ENCODE results near the gene POU2AF1. TPM values are rescaled to one million over a fixed set of nuclear protein-coding genes. Genes with fewer than 3 reads are reported as not detected.
A peak's percentile ranks its signal among the peaks of the same experiment; 100 is the strongest.

Gene POU2AF1
- total RNA-seq, 4 donors from 2014 or later, result under 0.01 to 2.9 (median 2.6) TPM; not detected in 1

DNA sequence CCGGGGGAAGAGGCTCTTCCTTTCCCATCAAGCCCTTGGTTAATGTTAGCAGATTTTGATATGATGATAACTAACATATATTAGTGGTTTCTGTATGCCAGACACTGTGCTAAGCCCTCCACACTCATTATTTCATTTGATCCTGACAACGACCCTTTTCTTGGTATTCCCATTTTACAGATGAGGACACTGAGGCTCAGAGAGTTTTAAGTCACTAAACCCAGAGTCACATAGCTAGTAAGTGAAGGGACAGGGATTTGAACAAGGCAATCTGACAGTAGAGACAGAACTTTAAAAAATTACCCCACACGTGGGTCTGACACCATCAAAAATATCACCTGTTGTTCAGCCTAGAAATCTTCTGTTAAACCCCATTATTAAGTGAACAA lies 22.4 kb downstream of the POU2AF1 start:
- TF ChIP-seq CTCF (IDR thresholded peaks at IDR 0.05), result no peak
- Histone ChIP-seq H3K9me3 (no peaks in the 10 kb centered on the region), H3K27ac (no peak overlapping the region), H3K4me1 (peaks cover 0 to 7% of the 10 kb centered on the region in 2 donors), H3K4me3 (no peak overlapping the region), H3K27me3 (no peaks in the 10 kb centered on the region), H3K36me3 (no peaks in the 10 kb centered on the region)
- intact Hi-C loops (cut with DNase I; ENCODE audit: low total_unique reads), result no loop called here
- DNase-seq, result no peak

DNA sequence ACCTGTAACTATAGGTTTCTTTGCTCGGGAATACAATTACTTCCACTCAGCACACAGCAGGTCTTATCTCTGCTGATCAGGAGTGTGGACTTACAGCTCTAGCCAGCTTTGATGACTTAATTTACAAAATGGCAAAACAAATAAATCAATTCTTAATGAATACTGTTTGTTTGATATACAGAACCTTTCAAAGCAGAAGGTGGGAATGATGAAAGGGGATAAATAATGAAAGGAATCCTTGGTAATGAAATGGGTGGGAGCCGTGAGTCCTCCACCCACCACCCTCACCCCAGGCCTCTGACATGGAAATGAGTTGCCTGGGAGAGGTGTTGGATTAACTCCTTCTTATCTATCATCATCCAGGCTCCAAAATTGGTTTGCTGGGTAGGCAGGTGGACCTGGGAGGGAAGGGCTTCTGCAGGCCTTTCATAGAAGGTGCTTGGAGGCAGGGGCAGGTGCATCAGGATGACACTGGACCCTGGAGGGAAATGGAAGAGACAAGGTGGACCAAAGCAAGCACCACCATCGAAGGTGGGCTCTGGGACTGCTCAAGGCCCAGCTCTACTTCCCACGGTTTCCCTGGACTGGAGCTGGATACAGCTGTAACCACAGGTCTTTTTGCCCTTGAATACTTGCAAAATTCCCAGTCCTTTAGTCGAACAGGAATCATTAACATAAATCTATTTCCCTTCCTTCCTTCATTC lies 23.0 kb downstream of the POU2AF1 start:
- TF ChIP-seq POLR2A (IDR thresholded peaks at IDR 0.05) (no peak), CTCF (IDR thresholded peaks at IDR 0.05) (no peak)
- Histone ChIP-seq H3K9me3 (no peaks in the 10 kb centered on the region), H3K27ac (peak overlapping the region in 1 of 2 donors; percentile 43), H3K4me1 (peaks cover 0 to 7% of the 10 kb centered on the region in 2 donors), H3K36me3 (no peaks in the 10 kb centered on the region), H3K27me3 (no peaks in the 10 kb centered on the region), H3K4me3 (no peak overlapping the region)
- intact Hi-C loops (cut with DNase I; ENCODE audit: low total_unique reads), result no loop called here
- DNase-seq, result no peak

- Histone ChIP-seq H3K27ac (peak overlapping the region in 1 of 2 donors; percentile 43), H3K4me1 (peaks cover 0 to 12% of the 10 kb centered on the region in 2 donors), H3K9me3 (no peaks in the 10 kb centered on the region), H3K27me3 (no peaks in the 10 kb centered on the region), H3K4me3 (no peak overlapping the region), H3K36me3 (no peaks in the 10 kb centered on the region)
- intact Hi-C loops (cut with DNase I; ENCODE audit: low total_unique reads), result no loop called here
- TF ChIP-seq CTCF (IDR thresholded peaks at IDR 0.05), result no peak
- TF ChIP-seq POLR2A (IDR thresholded peaks at IDR 0.05), result no peak
- DNase-seq, result no peak
Measured at GRCh38 chr11:111355101-111355500, 24.0 kb downstream of the POU2AF1 start.

GRCh38 chr11:111354601-111354891 lies 24.5 kb downstream of the POU2AF1 start:
- no peaks in the 10 kb centered on the region for H3K9me3 ChIP-seq

More at GRCh38 chr11:111354601-111354891, 24.5 kb downstream of the POU2AF1 start:
- Histone ChIP-seq H3K27me3 (no peaks in the 10 kb centered on the region), H3K4me1 (peaks cover 0 to 12% of the 10 kb centered on the region in 2 donors), H3K27ac (peak overlapping the region in 1 of 2 donors; percentile 69), H3K36me3 (no peaks in the 10 kb centered on the region), H3K4me3 (no peak overlapping the region)
- TF ChIP-seq CTCF (IDR thresholded peaks at IDR 0.05) (no peak), POLR2A (IDR thresholded peaks at IDR 0.05) (no peak)
- intact Hi-C loops (cut with DNase I; ENCODE audit: low total_unique reads), result no loop called here
- no peak for DNase-seq
